H1 (cell line): ENCODE results near the gene TECPR2. TPM values are rescaled to one million over a fixed set of nuclear protein-coding genes. Genes with fewer than 3 reads are reported as not detected.

ENCODE experiments used
- CTCF ChIA-PET: fragments of 300-600 bp; sonication (Branson Sonifier 250); formaldehyde crosslinking; loops from one replicate; lab custom pipeline; 2021; ENCODE audit not compliant: partially characterized antibody; lab: Charles Lee
- POLR2A ChIA-PET: fragments of 300-600 bp; sonication (Branson Sonifier 250); formaldehyde crosslinking; loops from one replicate; lab custom pipeline; 2021; ENCODE audit warnings: inconsistent platforms; ENCODE audit not compliant: partially characterized antibody; lab: Charles Lee
- DNase-seq, 2 experiments: peaks; one replicate each; pipeline versions ENCODE4 v3.0.0 to v3.0.0-alpha.2; 2010 to 2022; ENCODE audit warnings: low spot score in 2 of 2, low read depth in 1 of 2, mixed read lengths in 1 of 2
- FAIRE-seq: peaks from 2 replicates; lab custom pipeline; 2011; peaks lifted over from hg19 to GRCh38; lab: Jason Lieb, UNC
- H2AFZ ChIP-seq: 2 replicates; pipeline ENCODE4 v1.8.1; 2012; ENCODE audit warnings: low read length, inconsistent platforms
- H2AK5ac ChIP-seq: 2 replicates; pipeline ENCODE4 v1.6.1; 2013; ENCODE audit warnings: low read depth, low read length
- H2BK120ac ChIP-seq: replicated peaks from 2 replicates; pipeline ENCODE3; 2013; ENCODE audit warnings: low read depth, low read length, inconsistent platforms
- H2BK12ac ChIP-seq: 2 replicates; pipeline ENCODE4 v1.6.1; 2013; ENCODE audit warnings: low read depth, low read length
- H2BK15ac ChIP-seq: 2 replicates; pipeline ENCODE4 v1.6.1; 2013; ENCODE audit warnings: low read length
- H2BK20ac ChIP-seq: 2 replicates; pipeline ENCODE4 v1.6.1; 2013; ENCODE audit warnings: low read length
- H2BK5ac ChIP-seq: 2 replicates; pipeline ENCODE4 v1.6.1; 2013; ENCODE audit warnings: low read depth, low read length
- H3K14ac ChIP-seq: 2 replicates; pipeline ENCODE4 v1.6.1; 2013; ENCODE audit warnings: inconsistent platforms; ENCODE audit not compliant: insufficient read length
- H3K18ac ChIP-seq: 2 replicates; pipeline ENCODE4 v1.6.1; 2013; ENCODE audit warnings: low read length; ENCODE audit errors: extremely low read depth
- H3K23ac ChIP-seq: 2 replicates; pipeline ENCODE4 v1.6.1; 2013; ENCODE audit warnings: inconsistent platforms; ENCODE audit not compliant: insufficient read length
- H3K23me2 ChIP-seq: 2 replicates; pipeline ENCODE4 v1.6.1; 2013; ENCODE audit warnings: low read depth, low read length
- H3K27ac ChIP-seq: 2 replicates; pipeline ENCODE4 v1.6.1; 2011; ENCODE audit warnings: low read depth, low read length, inconsistent platforms
- H3K27me3 ChIP-seq, 4 experiments: replicated peaks in 1 of 4; 1 replicate in 1 of 4; 2 replicates in 3 of 4; pipeline versions ENCODE4 v1.6.1 to v1.8.1; 2011 to 2013; ENCODE audit warnings: low read length in 3 of 4, mild to moderate bottlenecking in 3 of 4, inconsistent platforms in 2 of 4, mixed read lengths in 2 of 4, moderate library complexity in 1 of 4; ENCODE audit not compliant: control insufficient read depth in 3 of 4, insufficient read depth in 3 of 4; ENCODE audit errors: extremely low read depth in 1 of 4
- H3K36me3 ChIP-seq, 4 experiments: 2 replicates each; pipeline versions ENCODE4 v1.6.1 to v1.8.1; 2011 to 2013; ENCODE audit warnings: mild to moderate bottlenecking in 4 of 4, low read length in 3 of 4, moderate library complexity in 2 of 4, control low read depth in 1 of 4, inconsistent platforms in 1 of 4; ENCODE audit not compliant: insufficient read depth in 4 of 4, control insufficient read depth in 2 of 4
- H3K4ac ChIP-seq: replicated peaks from 2 replicates; pipeline ENCODE3; 2013; ENCODE audit warnings: low read length, low read depth, mixed read lengths, inconsistent platforms; ENCODE audit not compliant: insufficient read length
- H3K4me1 ChIP-seq, 4 experiments: replicated peaks in 1 of 4; 1 replicate in 1 of 4; 2 replicates in 3 of 4; pipeline versions ENCODE4 v1.6.1 to v1.8.1; 2011 to 2013; ENCODE audit warnings: low read length in 3 of 4, inconsistent platforms in 2 of 4, mixed read lengths in 1 of 4; ENCODE audit not compliant: insufficient read depth in 4 of 4, control insufficient read depth in 3 of 4
- H3K4me2 ChIP-seq, 2 experiments: 2 replicates each; pipeline versions ENCODE4 v1.6.1 to v1.8.1; 2011 to 2013; ENCODE audit warnings: low read depth in 2 of 2, low read length in 2 of 2, control low read depth in 1 of 2, inconsistent platforms in 1 of 2, mild to moderate bottlenecking in 1 of 2; ENCODE audit not compliant: insufficient read depth in 1 of 2
- H3K4me3 ChIP-seq, 4 experiments: fragments of 200-600, 300-600 bp in 1 of 4; sonication (generic), shearing (Covaris generic), sonication (Bioruptor Twin) in 1 of 4; 2 replicates each; pipeline versions ENCODE4 v1.5.1 to v1.8.1; 2011 to 2016; ENCODE audit warnings: low read length in 4 of 4, low read depth in 3 of 4, control low read depth in 2 of 4, inconsistent platforms in 2 of 4, mild to moderate bottlenecking in 2 of 4, mixed read lengths in 1 of 4, moderate library complexity in 1 of 4; ENCODE audit not compliant: insufficient read depth in 2 of 4; ENCODE audit errors: extremely low read depth in 1 of 4
- H3K56ac ChIP-seq: replicated peaks from 2 replicates; pipeline ENCODE3; 2013; ENCODE audit warnings: low read depth, mild to moderate bottlenecking, mixed read lengths, low read length, inconsistent platforms; ENCODE audit not compliant: insufficient read length
- H3K79me1 ChIP-seq: 2 replicates; pipeline ENCODE4 v1.6.1; 2013; ENCODE audit warnings: low read depth, low read length, control low read depth
- H3K79me2 ChIP-seq, 2 experiments: 2 replicates each; pipeline versions ENCODE4 v1.6.1 to v1.8.1; 2012 to 2013; ENCODE audit warnings: low read length in 2 of 2, mild to moderate bottlenecking in 2 of 2, inconsistent platforms in 1 of 2; ENCODE audit not compliant: insufficient read depth in 2 of 2, control insufficient read depth in 1 of 2
- H3K9ac ChIP-seq, 4 experiments: replicated peaks in 1 of 4; 1 replicate in 1 of 4; 2 replicates in 3 of 4; pipeline versions ENCODE4 v1.6.1 to v1.8.1; 2011 to 2013; ENCODE audit warnings: low read depth in 3 of 4, low read length in 3 of 4, control low read depth in 2 of 4, mild to moderate bottlenecking in 2 of 4, moderate library complexity in 2 of 4, inconsistent platforms in 1 of 4; ENCODE audit errors: extremely low read depth in 1 of 4
- H3K9me3 ChIP-seq, 2 experiments: 2 replicates each; pipeline versions ENCODE4 v1.6.1 to v1.8.1; 2012 to 2013; ENCODE audit warnings: mild to moderate bottlenecking in 2 of 2, moderate library complexity in 2 of 2, control low read depth in 1 of 2, inconsistent platforms in 1 of 2, low read depth in 1 of 2, low read length in 1 of 2, mixed read lengths in 1 of 2; ENCODE audit not compliant: insufficient read depth in 2 of 2
- H4K20me1 ChIP-seq, 2 experiments: replicated peaks in 1 of 2; 2 replicates each; pipeline versions ENCODE3 to v1.8.1; 2011 to 2013; ENCODE audit warnings: inconsistent platforms in 2 of 2, low read length in 2 of 2, mild to moderate bottlenecking in 1 of 2; ENCODE audit not compliant: insufficient read depth in 2 of 2, control insufficient read depth in 1 of 2
- H4K5ac ChIP-seq: 2 replicates; pipeline ENCODE4 v1.6.1; 2013; ENCODE audit warnings: low read length, low read depth, mixed read lengths, inconsistent platforms; ENCODE audit not compliant: insufficient read length
- H4K8ac ChIP-seq: 2 replicates; pipeline ENCODE4 v1.8.0; 2013; ENCODE audit warnings: mild to moderate bottlenecking, moderate library complexity, low read length, inconsistent platforms; ENCODE audit not compliant: insufficient read depth; ENCODE audit errors: extremely low read depth
- H4K91ac ChIP-seq: replicated peaks from 2 replicates; pipeline ENCODE3; 2013; ENCODE audit warnings: low read length, mixed read lengths, inconsistent platforms; ENCODE audit not compliant: insufficient read length
- BRCA1 ChIP-seq: IDR thresholded peaks from 2 replicates; pipeline ENCODE4 v1.6.1; 2012; ENCODE audit warnings: low read depth, low read length, improper control_type of control experiment
- CEBPB ChIP-seq: IDR thresholded peaks from 2 replicates; pipeline ENCODE4 v1.6.1; 2012; ENCODE audit warnings: low read depth, low read length
- NANOG ChIP-seq: IDR thresholded peaks from 2 replicates; pipeline ENCODE4 v1.6.1; 2011; ENCODE audit warnings: low read length, low read depth, mild to moderate bottlenecking, inconsistent platforms; ENCODE audit not compliant: insufficient read depth, poor library complexity, severe bottlenecking
- RBBP5 ChIP-seq: IDR thresholded peaks from 2 replicates; pipeline ENCODE4 v1.7.1; 2012; ENCODE audit warnings: low read depth, mild to moderate bottlenecking, inconsistent platforms, low read length, moderate library complexity, borderline replicate concordance
- SIX5 ChIP-seq: IDR thresholded peaks from 2 replicates; pipeline ENCODE4 v1.6.1; 2011; ENCODE audit warnings: mild to moderate bottlenecking, low read depth, low read length
- SP4 ChIP-seq: IDR thresholded peaks from 2 replicates; pipeline ENCODE4 v1.6.1; 2012; ENCODE audit warnings: low read length, inconsistent platforms
- TAF1 ChIP-seq: IDR thresholded peaks from 2 replicates; pipeline ENCODE4 v1.6.1; 2011; ENCODE audit warnings: mild to moderate bottlenecking, low read depth, low read length
- WGBS, 2 experiments: shearing (Covaris generic) in 1 of 2; methylation state at CpG; one replicate each; pipeline versions ENCODE4 v1.1.6 to v1.1.7; 2013 to 2015; ENCODE audit warnings: low lambda C conversion rate in 2 of 2, mixed read lengths in 2 of 2, inconsistent platforms in 1 of 2, low coverage in 1 of 2, missing lambda C conversion rate in 1 of 2; ENCODE audit not compliant: insufficient replicate concordance in 2 of 2, insufficient coverage in 1 of 2, insufficient read length in 1 of 2; ENCODE audit errors: extremely low coverage in 1 of 2, missing lambda C conversion rate in 1 of 2; 5-methylcytosine and 5-hydroxymethylcytosine counted together
- polyA plus RNA-seq, 7 experiments: library from polyadenylated mRNA; depleted of rRNA in 3 of 7; stranded (reverse) in 5 of 7; unstranded in 2 of 7; fragments of >200 nt in 5 of 7; fragments of 200-250 nt in 2 of 7; gene quantifications; 1 replicate in 5 of 7; 2 replicates in 1 of 7; 4 replicates in 1 of 7; pipeline versions ENCODE4 v1.2.1 to v1.2.3, GENCODE V29; 2011 to 2013; ENCODE audit warnings: missing spikeins in 2 of 7, mixed read lengths in 2 of 7
- total RNA-seq: library from RNA; stranded (reverse); fragmentation: NEBNext Ultra II Directional; extraction: Animal tissue kit (Norgen Biotek cat#: 25700); gene quantifications from 2 replicates; pipeline ENCODE4 v1.2.1, GENCODE V29; 2021
- TF ChIP-seq, protein P1 (sequence below): IDR thresholded peaks from 2 replicates; pipeline ENCODE4 v1.6.1; 2011; ENCODE audit warnings: low read length, improper control_type of control experiment

TECPR2 gene
- total and polyA plus RNA-seq, 2 of the 8 experiments (the other 6 are each of a cell fraction or from before 2014, with no cell fraction given), result 6.8 to 19.4 TPM

GRCh38 chr14:102539544-102540314 is 177.0 kb downstream of the TECPR2 start:
- Histone ChIP-seq H2BK15ac (peak overlapping the region; percentile 72; the same call in 1 of the 2 replicates), H3K14ac (no peak overlapping the region), H2AFZ (no peak overlapping the region), H4K5ac (no peak overlapping the region), H3K4ac (no peak overlapping the region), H3K4me2 (no peak overlapping the region), H3K36me3 (no peaks in the 10 kb centered on the region), H4K91ac (peak overlapping the region; percentile 66), H3K27ac (no peak overlapping the region), H2BK5ac (no peak overlapping the region; the same call in 1 of the 2 replicates), H4K8ac (peak overlapping the region; percentile 38; the same call in 1 of the 2 replicates), H3K79me2 (no peaks in the 10 kb centered on the region), H3K4me1 (peaks cover 0 to 12% (median 7%) of the 10 kb centered on the region in 4 experiments; a peak in 6 of 7 replicates), H2AK5ac (no peak overlapping the region), H3K9ac (no peak overlapping the region), H3K56ac (no peak overlapping the region), H3K9me3 (no peaks in the 10 kb centered on the region), H3K27me3 (peaks cover 0 to 5% (median 2%) of the 10 kb centered on the region in 4 experiments; a peak in 4 of 7 replicates), H2BK12ac (no peak overlapping the region; the same call in 1 of the 2 replicates), H2BK120ac (no peak overlapping the region), H2BK20ac (no peak overlapping the region), H3K23ac (no peak overlapping the region), H3K79me1 (no peaks in the 10 kb centered on the region), H3K18ac (peak overlapping the region; percentile 32), H3K4me3 (no peak overlapping the region), H3K23me2 (no peaks in the 10 kb centered on the region; the same call in 1 of the 2 replicates), H4K20me1 (no peaks in the 10 kb centered on the region)
- 87% methylated on average over 14 of the region's 17 CpGs; no CpG with 5 or more reads in 1 of the 2 experiments for WGBS, 2 experiments
- ChIA-PET POLR2A (interaction anchor here (0.9 to 8.5 kb wide), 3 partner anchors 12 to 46 kb away, joined by 4 to 50 read pairs (median 4); no protein-coding TSS in a partner anchor), CTCF (interaction anchor here (0.6 to 3.7 kb wide), 8 partner anchors 12 to 55 kb away, joined by 3 to 15 read pairs (median 5); no protein-coding TSS in a partner anchor)
- TF ChIP-seq TAF1 (no peak), BRCA1 (no peak), SP4 (no peak), RBBP5 (no peak), CEBPB (no peak), SIX5 (no peak), NANOG (no peak)
- TF ChIP-seq, protein P1, sequence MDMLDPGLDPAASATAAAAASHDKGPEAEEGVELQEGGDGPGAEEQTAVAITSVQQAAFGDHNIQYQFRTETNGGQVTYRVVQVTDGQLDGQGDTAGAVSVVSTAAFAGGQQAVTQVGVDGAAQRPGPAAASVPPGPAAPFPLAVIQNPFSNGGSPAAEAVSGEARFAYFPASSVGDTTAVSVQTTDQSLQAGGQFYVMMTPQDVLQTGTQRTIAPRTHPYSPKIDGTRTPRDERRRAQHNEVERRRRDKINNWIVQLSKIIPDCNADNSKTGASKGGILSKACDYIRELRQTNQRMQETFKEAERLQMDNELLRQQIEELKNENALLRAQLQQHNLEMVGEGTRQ, result no peak
- FAIRE-seq, result no peak
- no peak for DNase-seq
